SK-N-SH treated with all-trans-retinoic acid at 6 μM for 48 hours (cell line): Measurements from ENCODE around the gene TTC32.
"Not testable (repeated sequence)": the region's sequence is repeated elsewhere in the genome, so short reads cannot be mapped to it uniquely, and the experiment has no call there.

Experiments used
- ATAC-seq: fragments of 200-7000 bp; cut with Tn5 transposase; 3 replicates; pipeline ENCODE4 v1.9.1; 2020; ENCODE audit warnings: mild to moderate bottlenecking, moderate library complexity
- ARNTL ChIP-seq: fragments of 450-650 bp; formaldehyde crosslinking; IDR thresholded peaks from 2 replicates; pipeline ENCODE4 v1.5.0; 2020; ENCODE audit warnings: low read depth, mild to moderate bottlenecking, moderate library complexity, borderline replicate concordance
- BACH2 ChIP-seq: fragments of 250-450 bp; sonication (Bioruptor Pico); IDR thresholded peaks from 2 replicates; pipeline ENCODE4 v1.9.0; 2021; ENCODE audit warnings: mild to moderate bottlenecking, borderline replicate concordance
- CSRNP3 ChIP-seq: fragments of 250-450 bp; sonication (Bioruptor Pico); IDR thresholded peaks from 2 replicates; pipeline ENCODE4 v1.5.1; 2021; ENCODE audit warnings: mild to moderate bottlenecking, moderate library complexity
- ESRRG ChIP-seq: fragments of 250-450 bp; sonication (Bioruptor Pico); IDR thresholded peaks from 2 replicates; pipeline ENCODE4 v1.6.1; 2021; ENCODE audit warnings: mild to moderate bottlenecking
- GLIS3 ChIP-seq: fragments of 250-450 bp; sonication (Bioruptor Pico); IDR thresholded peaks from 2 replicates; pipeline ENCODE4 v1.5.0; 2020; ENCODE audit warnings: mild to moderate bottlenecking, moderate library complexity
- ISL1 ChIP-seq: fragments of 250-450 bp; sonication (Bioruptor Pico); IDR thresholded peaks from 2 replicates; pipeline ENCODE4 v2.1.2; 2022; ENCODE audit warnings: mild to moderate bottlenecking, moderate library complexity
- OSR1 ChIP-seq: fragments of 250-450 bp; sonication (Bioruptor Pico); IDR thresholded peaks from 2 replicates; pipeline ENCODE4 v1.8.0; 2022; ENCODE audit warnings: moderate library complexity, mild to moderate bottlenecking, inconsistent platforms
- PATZ1 ChIP-seq: fragments of 250-450 bp; sonication (Bioruptor Pico); IDR thresholded peaks from 2 replicates; pipeline ENCODE4 v1.8.0; 2020; ENCODE audit warnings: mild to moderate bottlenecking, moderate library complexity, borderline replicate concordance
- PPARA ChIP-seq: fragments of 250-450 bp; sonication (Bioruptor Pico); IDR thresholded peaks from 2 replicates; pipeline ENCODE4 v1.5.0; 2020; ENCODE audit warnings: mild to moderate bottlenecking, borderline replicate concordance
- SNAI2 ChIP-seq: fragments of 250-450 bp; sonication (Bioruptor Pico); IDR thresholded peaks from 2 replicates; pipeline ENCODE4 v1.5.0; 2020; ENCODE audit warnings: mild to moderate bottlenecking, moderate library complexity
- TCF4 ChIP-seq: fragments of 250-450 bp; sonication (Bioruptor Pico); IDR thresholded peaks from 2 replicates; pipeline ENCODE4 v1.8.0; 2021; ENCODE audit warnings: mild to moderate bottlenecking, moderate library complexity, borderline replicate concordance
- TOX ChIP-seq: fragments of 250-450 bp; sonication (Bioruptor Pico); IDR thresholded peaks from 2 replicates; pipeline ENCODE4 v1.8.0; 2021; ENCODE audit warnings: mild to moderate bottlenecking, moderate library complexity, borderline replicate concordance
- TSHZ2 ChIP-seq: fragments of 250-450 bp; sonication (Bioruptor Pico); IDR thresholded peaks from 2 replicates; pipeline ENCODE4 v1.5.0; 2020; ENCODE audit warnings: mild to moderate bottlenecking, moderate library complexity
- ZFP3 ChIP-seq: fragments of 250-450 bp; sonication (Bioruptor Pico); IDR thresholded peaks from 2 replicates; pipeline ENCODE4 v1.5.0; 2020; ENCODE audit warnings: mild to moderate bottlenecking, moderate library complexity
- ZFP30 ChIP-seq: fragments of 450-650 bp; formaldehyde crosslinking; IDR thresholded peaks from 2 replicates; pipeline ENCODE4 v1.5.0; 2022; ENCODE audit warnings: mild to moderate bottlenecking, moderate library complexity
- ZNF565 ChIP-seq: fragments of 450-650 bp; formaldehyde crosslinking; conservative IDR thresholded peaks from 2 replicates; pipeline ENCODE4 v1.5.0; 2020; ENCODE audit warnings: low read depth, mild to moderate bottlenecking, moderate library complexity
- ZNF70 ChIP-seq: fragments of 450-650 bp; formaldehyde crosslinking; IDR thresholded peaks from 2 replicates; pipeline ENCODE4 v1.5.0; 2020; ENCODE audit warnings: mild to moderate bottlenecking, moderate library complexity
- TF ChIP-seq, protein P1 (sequence below): fragments of 250-450 bp; sonication (Bioruptor Pico); IDR thresholded peaks from 2 replicates; pipeline ENCODE4 v1.8.0; 2021; ENCODE audit warnings: low read depth, mild to moderate bottlenecking, moderate library complexity, borderline replicate concordance
- TF ChIP-seq, protein P2 (sequence below): fragments of 250-450 bp; sonication (Bioruptor Pico); IDR thresholded peaks from 2 replicates; pipeline ENCODE4 v1.5.1; 2020; ENCODE audit warnings: low read depth, mild to moderate bottlenecking, moderate library complexity

TTC32 gene

GRCh38 chr2:19893520-19894133, 8.2 kb downstream of the TTC32 start:
- no peak for ATAC-seq
- TF ChIP-seq TCF4 (CRISPR knock-in tag) = no peak
- no peak for TF ChIP-seq CSRNP3 (CRISPR knock-in tag)
- no peak for TF ChIP-seq TOX (CRISPR knock-in tag)
- no peak for TF ChIP-seq ZFP3 (CRISPR knock-in tag)
- no peak for TF ChIP-seq ISL1 (CRISPR knock-in tag)
- no peak for TF ChIP-seq ARNTL (CRISPR knock-in tag)
- no peak for TF ChIP-seq SNAI2 (CRISPR knock-in tag)
- no peak for TF ChIP-seq GLIS3 (CRISPR knock-in tag)
- no peak for TF ChIP-seq OSR1
- TF ChIP-seq, protein P1, sequence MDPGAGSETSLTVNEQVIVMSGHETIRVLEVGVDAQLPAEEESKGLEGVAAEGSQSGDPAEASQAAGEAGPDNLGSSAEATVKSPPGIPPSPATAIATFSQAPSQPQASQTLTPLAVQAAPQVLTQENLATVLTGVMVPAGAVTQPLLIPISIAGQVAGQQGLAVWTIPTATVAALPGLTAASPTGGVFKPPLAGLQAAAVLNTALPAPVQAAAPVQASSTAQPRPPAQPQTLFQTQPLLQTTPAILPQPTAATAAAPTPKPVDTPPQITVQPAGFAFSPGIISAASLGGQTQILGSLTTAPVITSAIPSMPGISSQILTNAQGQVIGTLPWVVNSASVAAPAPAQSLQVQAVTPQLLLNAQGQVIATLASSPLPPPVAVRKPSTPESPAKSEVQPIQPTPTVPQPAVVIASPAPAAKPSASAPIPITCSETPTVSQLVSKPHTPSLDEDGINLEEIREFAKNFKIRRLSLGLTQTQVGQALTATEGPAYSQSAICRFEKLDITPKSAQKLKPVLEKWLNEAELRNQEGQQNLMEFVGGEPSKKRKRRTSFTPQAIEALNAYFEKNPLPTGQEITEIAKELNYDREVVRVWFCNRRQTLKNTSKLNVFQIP (CRISPR knock-in tag) = no peak

GRCh38 chr2:19891971-19892370, 9.8 kb downstream of the TTC32 start:
- not testable (repeated sequence) for ATAC-seq

GRCh38 chr2:19890104-19890503, 11.7 kb downstream of the TTC32 start:
- no peak for ATAC-seq
- no peak for TF ChIP-seq PPARA
- TF ChIP-seq, protein P2, sequence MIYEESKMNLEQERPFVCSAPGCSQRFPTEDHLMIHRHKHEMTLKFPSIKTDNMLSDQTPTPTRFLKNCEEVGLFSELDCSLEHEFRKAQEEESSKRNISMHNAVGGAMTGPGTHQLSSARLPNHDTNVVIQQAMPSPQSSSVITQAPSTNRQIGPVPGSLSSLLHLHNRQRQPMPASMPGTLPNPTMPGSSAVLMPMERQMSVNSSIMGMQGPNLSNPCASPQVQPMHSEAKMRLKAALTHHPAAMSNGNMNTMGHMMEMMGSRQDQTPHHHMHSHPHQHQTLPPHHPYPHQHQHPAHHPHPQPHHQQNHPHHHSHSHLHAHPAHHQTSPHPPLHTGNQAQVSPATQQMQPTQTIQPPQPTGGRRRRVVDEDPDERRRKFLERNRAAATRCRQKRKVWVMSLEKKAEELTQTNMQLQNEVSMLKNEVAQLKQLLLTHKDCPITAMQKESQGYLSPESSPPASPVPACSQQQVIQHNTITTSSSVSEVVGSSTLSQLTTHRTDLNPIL = no peak
- TF ChIP-seq BACH2 (CRISPR knock-in tag) = no peak
- TF ChIP-seq ARNTL (CRISPR knock-in tag) = no peak
- no peak for TF ChIP-seq CSRNP3 (CRISPR knock-in tag)
- no peak for TF ChIP-seq ISL1 (CRISPR knock-in tag)
- no peak for TF ChIP-seq ZNF70 (CRISPR knock-in tag)
- no peak for TF ChIP-seq TSHZ2
- TF ChIP-seq ZNF565 (CRISPR knock-in tag) = no peak
- TF ChIP-seq TCF4 (CRISPR knock-in tag) = no peak

- ATAC-seq = no peak
- no peak for TF ChIP-seq PATZ1
- no peak for TF ChIP-seq ESRRG
- TF ChIP-seq CSRNP3 (CRISPR knock-in tag) = no peak
- TF ChIP-seq OSR1 = no peak
- TF ChIP-seq PPARA = no peak
- TF ChIP-seq ZFP30 (CRISPR knock-in tag) = no peak
- TF ChIP-seq BACH2 (CRISPR knock-in tag) = no peak
- TF ChIP-seq, protein P1 (CRISPR knock-in tag) = no peak
These were observed 13.0 kb downstream of the TTC32 start for GRCh38 chr2:19888831-19889230.
